PC-3 (cell line): Measurements from ENCODE around the gene DNAH10. TPM values are rescaled to one million over a fixed set of nuclear protein-coding genes. Genes with fewer than 3 reads are reported as not detected.

Experiments used
- ATAC-seq: fragments of 200-7000 bp; cut with Tn5 transposase; 2 replicates; pipeline ENCODE4 v1.9.1; 2020; ENCODE audit warnings: mild to moderate bottlenecking, moderate library complexity
- BruUV-seq: library from RNA; stranded (reverse); fragments of 400-500 nt; replicated peaks from 2 replicates; lab custom pipeline; 2021; lab: Mats Ljungman, UMichigan
- CTCF ChIA-PET: fragments of 300-600 bp; sonication (Branson Sonifier 250); formaldehyde crosslinking; loops from one replicate; lab custom pipeline; 2022; ENCODE audit warnings: antibody characterized with exemption; lab: Charles Lee
- POLR2A ChIA-PET: fragments of 300-600 bp; sonication (Branson Sonifier 250); formaldehyde crosslinking; loops from one replicate; lab custom pipeline; 2022; ENCODE audit warnings: antibody characterized with exemption; ENCODE audit not compliant: unreplicated experiment; lab: Charles Lee
- DNase-seq: peaks from one replicate; pipeline ENCODE4 v3.0.0-alpha.2; 2015
- H2AFZ ChIP-seq: fragments of 300-600 bp; sonication (generic); 2 replicates; pipeline ENCODE4 v1.6.0; 2016; ENCODE audit warnings: antibody characterized with exemption, low read length
- H3F3A ChIP-seq: fragments of 300-600 bp; sonication (generic); one replicate; pipeline ENCODE4 v1.6.0; 2017; ENCODE audit warnings: antibody characterized with exemption, low read length, control low read depth, mild to moderate bottlenecking; ENCODE audit not compliant: unreplicated experiment
- H3K27ac ChIP-seq: fragments of 300-600 bp; sonication (generic); 2 replicates; pipeline ENCODE4 v1.5.1; 2016; ENCODE audit warnings: mild to moderate bottlenecking, low read length
- H3K27me3 ChIP-seq: fragments of 300-600 bp; sonication (generic); 2 replicates; pipeline ENCODE4 v1.6.1; 2016; ENCODE audit warnings: low read length, mixed read lengths
- H3K36me3 ChIP-seq: fragments of 300-600 bp; sonication (generic); 2 replicates; pipeline ENCODE4 v1.6.1; 2016; ENCODE audit warnings: low read depth, mixed run types, low read length, mixed read lengths
- H3K4me1 ChIP-seq: fragments of 300-600 bp; sonication (generic); 2 replicates; pipeline ENCODE4 v1.5.1; 2016; ENCODE audit warnings: low read length; ENCODE audit not compliant: insufficient read depth
- H3K4me2 ChIP-seq: fragments of 300-600 bp; sonication (generic); 2 replicates; pipeline ENCODE4 v1.6.0; 2016; ENCODE audit warnings: low read length
- H3K4me3 ChIP-seq: fragments of 300-600 bp; sonication (generic); 2 replicates; pipeline ENCODE4 v1.5.1; 2016; ENCODE audit warnings: mild to moderate bottlenecking, low read length, mixed read lengths
- H3K79me2 ChIP-seq: fragments of 300-600 bp; sonication (generic); 2 replicates; pipeline ENCODE4 v1.6.1; 2017; ENCODE audit warnings: low read length, mixed read lengths
- H3K9ac ChIP-seq: fragments of 300-600 bp; sonication (generic); 2 replicates; pipeline ENCODE4 v1.6.0; 2016; ENCODE audit warnings: mild to moderate bottlenecking, low read length
- H3K9me2 ChIP-seq: fragments of 300-600 bp; sonication (generic); replicated peaks from 2 replicates; pipeline ENCODE4 v1.6.1; 2016; ENCODE audit warnings: mixed run types, low read length, mixed read lengths
- H3K9me3 ChIP-seq: fragments of 300-600 bp; sonication (generic); 2 replicates; pipeline ENCODE4 v1.6.1; 2016; ENCODE audit warnings: low read length, mixed read lengths
- H4K20me1 ChIP-seq: fragments of 300-600 bp; sonication (generic); 2 replicates; pipeline ENCODE4 v1.6.1; 2016; ENCODE audit warnings: low read length, mixed read lengths
- CTCF ChIP-seq: fragments of 300-600 bp; sonication (generic); conservative IDR thresholded peaks from 2 replicates; pipeline ENCODE4 v1.5.1; 2017; ENCODE audit warnings: antibody characterized with exemption, low read depth, mild to moderate bottlenecking, low read length
- EZH2 ChIP-seq: fragments of 300-600 bp; sonication (generic); IDR thresholded peaks from one replicate; pipeline ENCODE4 v1.6.1; 2017; ENCODE audit warnings: antibody characterized with exemption, mild to moderate bottlenecking, low read length; ENCODE audit not compliant: unreplicated experiment
- EZH2phosphoT487 ChIP-seq: fragments of 300-600 bp; sonication (generic); IDR thresholded peaks from 2 replicates; pipeline ENCODE4 v1.6.1; 2018; ENCODE audit warnings: mild to moderate bottlenecking, antibody characterized with exemption, low read length, borderline replicate concordance
- intact Hi-C: fragments of 100-400 bp; cut with micrococcal nuclease; formaldehyde crosslinking; loops from 2 replicates; pipeline ENCODE4 v1.9.0; 2023
- total RNA-seq: library from RNA; depleted of rRNA; stranded (reverse); fragments of >200 nt; gene quantifications from 2 replicates; pipeline ENCODE4 v1.2.3, GENCODE V29; 2014

The DNAH10 gene
- total RNA-seq, 1 experiment from 2014 or later = 0.15 TPM

- Histone ChIP-seq H3K27ac (no peak overlapping the region), H2AFZ (no peak overlapping the region), H3K79me2 (no peaks in the 10 kb centered on the region), H3F3A (no peaks in the 10 kb centered on the region), H3K4me2 (no peak overlapping the region), H4K20me1 (no peaks in the 10 kb centered on the region), H3K4me3 (no peak overlapping the region), H3K4me1 (no peaks in the 10 kb centered on the region), H3K9me3 (no peaks in the 10 kb centered on the region), H3K9ac (no peak overlapping the region), H3K9me2 (no peaks in the 10 kb centered on the region), H3K27me3 (no peaks in the 10 kb centered on the region), H3K36me3 (peaks cover 41% of the 10 kb centered on the region)
- peak; percentile 77 for ATAC-seq
- intact Hi-C loops = no loop called here
- TF ChIP-seq EZH2phosphoT487 = no peak
- no peak for TF ChIP-seq EZH2
- TF ChIP-seq CTCF = no peak
- CTCF ChIA-PET = no interaction called here
- no TSS peak for BruUV-seq
- DNase-seq = no peak
- POLR2A ChIA-PET = interaction anchor here (0.6 kb wide), 1 partner anchor 467 kb away, joined by 3 read pairs; no protein-coding TSS in a partner anchor
These were observed 35.9 kb upstream of the DNAH10 start for GRCh38 chr12:123726244-123726643.

- Histone ChIP-seq H3K4me3 (no peak overlapping the region), H3K4me1 (no peaks in the 10 kb centered on the region), H3K9me2 (no peaks in the 10 kb centered on the region), H3K79me2 (no peaks in the 10 kb centered on the region), H3F3A (no peaks in the 10 kb centered on the region), H3K4me2 (no peak overlapping the region), H3K9ac (no peak overlapping the region), H3K9me3 (no peaks in the 10 kb centered on the region), H4K20me1 (no peaks in the 10 kb centered on the region), H3K27ac (no peak overlapping the region), H3K36me3 (peaks cover 38% of the 10 kb centered on the region), H3K27me3 (no peaks in the 10 kb centered on the region), H2AFZ (no peak overlapping the region)
- BruUV-seq = no TSS peak
- DNase-seq (no peak), ATAC-seq (no peak)
- POLR2A ChIA-PET = no interaction called here
- intact Hi-C loops = no loop called here
- TF ChIP-seq EZH2phosphoT487 (no peak), EZH2 (no peak), CTCF (no peak)
- CTCF ChIA-PET = no interaction called here
These were observed 35.1 kb upstream of the DNAH10 start for GRCh38 chr12:123726962-123727361.

- TF ChIP-seq EZH2 (no peak), CTCF (no peak), EZH2phosphoT487 (no peak)
These were observed 34.2 kb upstream of the DNAH10 start for GRCh38 chr12:123727878-123728277.

More at GRCh38 chr12:123727878-123728277, 34.2 kb upstream of the DNAH10 start:
- no peaks in the 10 kb centered on the region for H4K20me1 ChIP-seq
- H3K9ac ChIP-seq = no peak overlapping the region
- DNase-seq = no peak
- BruUV-seq = no TSS peak
- no peak overlapping the region for H3K4me2 ChIP-seq
- no peaks in the 10 kb centered on the region for H3K79me2 ChIP-seq
- no peaks in the 10 kb centered on the region for H3K9me2 ChIP-seq
- H3K27ac ChIP-seq = no peak overlapping the region
- H2AFZ ChIP-seq = no peak overlapping the region
- ChIA-PET CTCF (no interaction called here), POLR2A (no interaction called here)
- no peaks in the 10 kb centered on the region for H3F3A ChIP-seq
- intact Hi-C loops = no loop called here
- H3K4me1 ChIP-seq = no peaks in the 10 kb centered on the region
- H3K36me3 ChIP-seq = peaks cover 35% of the 10 kb centered on the region
- no peak for ATAC-seq
- H3K9me3 ChIP-seq = no peaks in the 10 kb centered on the region
- no peaks in the 10 kb centered on the region for H3K27me3 ChIP-seq
- no peak overlapping the region for H3K4me3 ChIP-seq
